Measurements from ENCODE around the gene PLXNB3. TPM values are rescaled to one million over a fixed set of nuclear protein-coding genes. Genes with fewer than 3 reads are reported as not detected.

The PLXNB3 gene
- polyA plus RNA-seq, 2 donors: 5.1 to 12.4 TPM

GRCh38 chrX:153799326-153799725, 35.3 kb downstream of the PLXNB3 start:
- peaks cover 0 to 8% of the 10 kb centered on the region in 2 donors for H3K4me1 ChIP-seq (ENCODE audit: control insufficient read depth in 2 of 2, insufficient read depth in 2 of 2, low read length in 1 of 2)
- H3K27ac ChIP-seq (ENCODE audit: low read depth in 2 of 2, low read length in 1 of 2): no peak overlapping the region
- WGBS, 2 donors: 79 to 80% methylated on average over 5 of the region's 5 CpGs
- peaks cover 0 to 20% of the 10 kb centered on the region in 2 donors for H3K36me3 ChIP-seq (ENCODE audit: control insufficient read depth in 2 of 2, insufficient read depth in 2 of 2, low read length in 1 of 2)
- H3K9me3 ChIP-seq (ENCODE audit: control insufficient read depth in 2 of 2, insufficient read depth in 1 of 2, low read depth in 1 of 2, low read length in 1 of 2): peaks cover 0 to 3% of the 10 kb centered on the region in 2 donors
- no peaks in the 10 kb centered on the region for H3K27me3 ChIP-seq (ENCODE audit: control insufficient read depth in 1 of 2, insufficient read depth in 2 of 2, low read length in 2 of 2)
- no peak overlapping the region for H3K4me3 ChIP-seq (ENCODE audit: low read depth in 1 of 2, low read length in 2 of 2)

- peaks cover 0 to 20% of the 10 kb centered on the region in 2 donors for H3K36me3 ChIP-seq (ENCODE audit: control insufficient read depth in 2 of 2, insufficient read depth in 2 of 2, low read length in 1 of 2)
- H3K27ac ChIP-seq (ENCODE audit: low read depth in 2 of 2, low read length in 1 of 2): no peak overlapping the region
- H3K27me3 ChIP-seq (ENCODE audit: control insufficient read depth in 1 of 2, insufficient read depth in 2 of 2, low read length in 2 of 2): no peaks in the 10 kb centered on the region
- 70 to 75% methylated on average over 14 to 16 of the region's 16 CpGs for WGBS, 2 donors
- H3K9me3 ChIP-seq (ENCODE audit: control insufficient read depth in 2 of 2, insufficient read depth in 1 of 2, low read depth in 1 of 2, low read length in 1 of 2): peaks cover 0 to 3% of the 10 kb centered on the region in 2 donors
- H3K4me3 ChIP-seq (ENCODE audit: low read depth in 1 of 2, low read length in 2 of 2): no peak overlapping the region
- H3K4me1 ChIP-seq (ENCODE audit: control insufficient read depth in 2 of 2, insufficient read depth in 2 of 2, low read length in 1 of 2): peaks cover 0 to 7% of the 10 kb centered on the region in 2 donors
Measured at GRCh38 chrX:153800177-153800722, 36.2 kb downstream of the PLXNB3 start.

DNA sequence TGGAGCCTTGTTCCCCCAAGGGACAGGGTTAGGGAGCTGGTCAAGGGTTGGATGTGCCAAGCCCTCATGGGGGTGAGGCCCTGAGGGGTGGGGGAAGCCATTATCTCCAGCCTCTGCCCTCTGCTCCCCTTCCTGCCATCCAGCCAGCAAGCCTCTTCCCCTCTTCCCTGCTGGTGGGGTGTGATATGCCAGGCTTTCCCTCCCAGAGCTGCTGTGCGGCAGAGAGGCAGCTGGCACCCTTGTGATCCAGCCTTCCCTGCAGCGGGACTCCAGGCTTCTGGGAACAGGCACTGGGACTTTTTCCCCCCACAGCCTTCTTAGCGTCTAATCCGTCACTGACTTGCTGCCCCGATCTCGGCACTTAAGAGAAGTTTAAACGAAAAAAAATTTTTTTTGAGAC, 36.7 kb downstream of the PLXNB3 start:
- no peak overlapping the region for H3K27ac ChIP-seq (ENCODE audit: low read depth in 2 of 2, low read length in 1 of 2)
- WGBS, 2 donors: 85% methylated on average over 7 of the region's 7 CpGs
- no peaks in the 10 kb centered on the region for H3K27me3 ChIP-seq (ENCODE audit: control insufficient read depth in 1 of 2, insufficient read depth in 2 of 2, low read length in 2 of 2)
- H3K4me3 ChIP-seq (ENCODE audit: low read depth in 1 of 2, low read length in 2 of 2): no peak overlapping the region
- peaks cover 0 to 3% of the 10 kb centered on the region in 2 donors for H3K9me3 ChIP-seq (ENCODE audit: control insufficient read depth in 2 of 2, insufficient read depth in 1 of 2, low read depth in 1 of 2, low read length in 1 of 2)
- peaks cover 0 to 6% of the 10 kb centered on the region in 2 donors for H3K4me1 ChIP-seq (ENCODE audit: control insufficient read depth in 2 of 2, insufficient read depth in 2 of 2, low read length in 1 of 2)
- H3K36me3 ChIP-seq (ENCODE audit: control insufficient read depth in 2 of 2, insufficient read depth in 2 of 2, low read length in 1 of 2): peaks cover 0 to 20% of the 10 kb centered on the region in 2 donors

- Histone ChIP-seq H3K27me3 (ENCODE audit: control insufficient read depth in 1 of 2, insufficient read depth in 2 of 2, low read length in 2 of 2) (no peaks in the 10 kb centered on the region), H3K27ac (ENCODE audit: low read depth in 2 of 2, low read length in 1 of 2) (no peak overlapping the region), H3K4me1 (ENCODE audit: control insufficient read depth in 2 of 2, insufficient read depth in 2 of 2, low read length in 1 of 2) (peaks cover 0 to 7% of the 10 kb centered on the region in 2 donors), H3K9me3 (ENCODE audit: control insufficient read depth in 2 of 2, insufficient read depth in 1 of 2, low read depth in 1 of 2, low read length in 1 of 2) (peaks cover 0 to 3% of the 10 kb centered on the region in 2 donors), H3K36me3 (ENCODE audit: control insufficient read depth in 2 of 2, insufficient read depth in 2 of 2, low read length in 1 of 2) (peaks cover 0 to 20% of the 10 kb centered on the region in 2 donors), H3K4me3 (ENCODE audit: low read depth in 1 of 2, low read length in 2 of 2) (no peak overlapping the region)
- 82 to 88% methylated on average over 8 of the region's 8 CpGs for WGBS, 2 donors
Measured at GRCh38 chrX:153801669-153802068, 37.6 kb downstream of the PLXNB3 start.

- no peaks in the 10 kb centered on the region for H3K27me3 ChIP-seq (ENCODE audit: control insufficient read depth in 1 of 2, insufficient read depth in 2 of 2, low read length in 2 of 2)
- H3K36me3 ChIP-seq (ENCODE audit: control insufficient read depth in 2 of 2, insufficient read depth in 2 of 2, low read length in 1 of 2): peaks cover 0 to 14% of the 10 kb centered on the region in 2 donors
- WGBS, 2 donors: 45 to 62% methylated on average over 14 of the region's 14 CpGs
- no peaks in the 10 kb centered on the region for H3K9me3 ChIP-seq (ENCODE audit: control insufficient read depth in 2 of 2, insufficient read depth in 1 of 2, low read depth in 1 of 2, low read length in 1 of 2)
- no peak overlapping the region for H3K4me3 ChIP-seq (ENCODE audit: low read depth in 1 of 2, low read length in 2 of 2)
- no peak overlapping the region for H3K27ac ChIP-seq (ENCODE audit: low read depth in 2 of 2, low read length in 1 of 2)
- peaks cover 0 to 9% of the 10 kb centered on the region in 2 donors for H3K4me1 ChIP-seq (ENCODE audit: control insufficient read depth in 2 of 2, insufficient read depth in 2 of 2, low read length in 1 of 2)
Measured at GRCh38 chrX:153802513-153803045, 38.5 kb downstream of the PLXNB3 start.

GRCh38 chrX:153803211-153804099, 39.4 kb downstream of the PLXNB3 start:
- WGBS, 2 donors: 95 to 97% methylated on average over 85 to 87 of the region's 87 CpGs
- Histone ChIP-seq H3K36me3 (ENCODE audit: control insufficient read depth in 2 of 2, insufficient read depth in 2 of 2, low read length in 1 of 2) (peaks cover 0 to 6% of the 10 kb centered on the region in 2 donors), H3K27ac (ENCODE audit: low read depth in 2 of 2, low read length in 1 of 2) (no peak overlapping the region), H3K4me1 (ENCODE audit: control insufficient read depth in 2 of 2, insufficient read depth in 2 of 2, low read length in 1 of 2) (peaks cover 0 to 9% of the 10 kb centered on the region in 2 donors), H3K27me3 (ENCODE audit: control insufficient read depth in 1 of 2, insufficient read depth in 2 of 2, low read length in 2 of 2) (no peaks in the 10 kb centered on the region), H3K9me3 (ENCODE audit: control insufficient read depth in 2 of 2, insufficient read depth in 1 of 2, low read depth in 1 of 2, low read length in 1 of 2) (no peaks in the 10 kb centered on the region), H3K4me3 (ENCODE audit: low read depth in 1 of 2, low read length in 2 of 2) (no peak overlapping the region)

GRCh38 chrX:153804100-153804595, 40.1 kb downstream of the PLXNB3 start:
- 95 to 96% methylated on average over 33 to 34 of the region's 34 CpGs for WGBS, 2 donors
- no peak overlapping the region for H3K27ac ChIP-seq (ENCODE audit: low read depth in 2 of 2, low read length in 1 of 2)
- no peaks in the 10 kb centered on the region for H3K9me3 ChIP-seq (ENCODE audit: control insufficient read depth in 2 of 2, insufficient read depth in 1 of 2, low read depth in 1 of 2, low read length in 1 of 2)
- H3K4me1 ChIP-seq (ENCODE audit: control insufficient read depth in 2 of 2, insufficient read depth in 2 of 2, low read length in 1 of 2): peaks cover 0 to 9% of the 10 kb centered on the region in 2 donors
- no peak overlapping the region for H3K4me3 ChIP-seq (ENCODE audit: low read depth in 1 of 2, low read length in 2 of 2)
- H3K36me3 ChIP-seq (ENCODE audit: control insufficient read depth in 2 of 2, insufficient read depth in 2 of 2, low read length in 1 of 2): peaks cover 0 to 1% of the 10 kb centered on the region in 2 donors
- no peaks in the 10 kb centered on the region for H3K27me3 ChIP-seq (ENCODE audit: control insufficient read depth in 1 of 2, insufficient read depth in 2 of 2, low read length in 2 of 2)

DNA sequence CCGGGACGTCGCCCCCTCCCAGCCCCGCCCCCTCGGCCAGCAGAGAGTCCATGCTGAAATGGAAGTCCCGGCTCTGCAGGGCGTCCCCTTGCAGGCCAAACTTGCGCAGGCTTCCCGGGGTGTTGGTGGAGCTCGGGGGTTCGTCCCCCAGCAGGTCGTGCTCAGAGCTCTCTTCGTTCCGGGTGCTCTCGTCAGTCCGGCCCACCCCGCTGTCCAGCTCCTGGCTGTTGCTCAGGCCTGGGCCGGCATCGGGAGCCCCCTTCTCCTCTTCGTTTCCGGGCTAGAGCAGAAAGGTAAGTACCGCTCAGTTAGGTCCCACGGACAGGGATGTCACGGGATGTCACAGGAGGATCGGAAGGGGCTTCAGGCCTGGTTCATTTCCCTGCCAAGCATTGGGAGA, 40.6 kb downstream of the PLXNB3 start:
- Histone ChIP-seq H3K4me3 (ENCODE audit: low read depth in 1 of 2, low read length in 2 of 2) (no peak overlapping the region), H3K9me3 (ENCODE audit: control insufficient read depth in 2 of 2, insufficient read depth in 1 of 2, low read depth in 1 of 2, low read length in 1 of 2) (no peaks in the 10 kb centered on the region), H3K36me3 (ENCODE audit: control insufficient read depth in 2 of 2, insufficient read depth in 2 of 2, low read length in 1 of 2) (no peaks in the 10 kb centered on the region), H3K27me3 (ENCODE audit: control insufficient read depth in 1 of 2, insufficient read depth in 2 of 2, low read length in 2 of 2) (no peaks in the 10 kb centered on the region), H3K4me1 (ENCODE audit: control insufficient read depth in 2 of 2, insufficient read depth in 2 of 2, low read length in 1 of 2) (peaks cover 0 to 9% of the 10 kb centered on the region in 2 donors), H3K27ac (ENCODE audit: low read depth in 2 of 2, low read length in 1 of 2) (no peak overlapping the region)
- 94 to 95% methylated on average over 25 of the region's 25 CpGs for whole genome bisulfite sequencing, 2 donors

GRCh38 chrX:153805436-153805835, 41.4 kb downstream of the PLXNB3 start:
- H3K27me3 ChIP-seq (ENCODE audit: control insufficient read depth in 1 of 2, insufficient read depth in 2 of 2, low read length in 2 of 2): no peaks in the 10 kb centered on the region
- H3K9me3 ChIP-seq (ENCODE audit: control insufficient read depth in 2 of 2, insufficient read depth in 1 of 2, low read depth in 1 of 2, low read length in 1 of 2): no peaks in the 10 kb centered on the region
- no peaks in the 10 kb centered on the region for H3K36me3 ChIP-seq (ENCODE audit: control insufficient read depth in 2 of 2, insufficient read depth in 2 of 2, low read length in 1 of 2)
- peak overlapping the region; percentile 8 to 66 for H3K27ac ChIP-seq (ENCODE audit: low read depth in 2 of 2, low read length in 1 of 2)
- H3K4me1 ChIP-seq (ENCODE audit: control insufficient read depth in 2 of 2, insufficient read depth in 2 of 2, low read length in 1 of 2): peaks cover 0 to 9% of the 10 kb centered on the region in 2 donors
- 55 to 72% methylated on average over 13 of the region's 13 CpGs for WGBS, 2 donors
- no peak overlapping the region for H3K4me3 ChIP-seq (ENCODE audit: low read depth in 1 of 2, low read length in 2 of 2)

Measured in esophagus (tissue), 2 donors.